Endodermal cell (in vitro differentiated cells): ENCODE data around the gene SLC25A21. TPM values are rescaled to one million over a fixed set of nuclear protein-coding genes. Genes with fewer than 3 reads are reported as not detected.

Experiments used
- DNase-seq: peaks from one replicate; pipeline ENCODE4 v3.0.0-alpha.2; 2017
- H3K27ac ChIP-seq: 2 replicates; pipeline ENCODE4 v1.5.1; 2013; ENCODE audit warnings: mild to moderate bottlenecking, low read depth, low read length, moderate library complexity
- H3K27me3 ChIP-seq: 2 replicates; pipeline ENCODE4 v1.6.1; 2013; ENCODE audit warnings: mild to moderate bottlenecking, low read length, moderate library complexity; ENCODE audit not compliant: insufficient read depth, control insufficient read depth, poor library complexity, severe bottlenecking
- H3K36me3 ChIP-seq: 2 replicates; pipeline ENCODE4 v1.7.0; 2013; ENCODE audit warnings: mild to moderate bottlenecking, low read length, moderate library complexity; ENCODE audit not compliant: control insufficient read depth, insufficient read depth
- H3K4me1 ChIP-seq: one replicate; pipeline ENCODE4 v1.7.0; 2013; ENCODE audit warnings: low read length; ENCODE audit not compliant: control insufficient read depth, insufficient read depth
- H3K4me3 ChIP-seq: 2 replicates; pipeline ENCODE4 v1.5.1; 2013; ENCODE audit warnings: mild to moderate bottlenecking, low read length, moderate library complexity
- H3K9ac ChIP-seq: 2 replicates; pipeline ENCODE4 v1.6.1; 2013; ENCODE audit warnings: mild to moderate bottlenecking, low read length, moderate library complexity; ENCODE audit not compliant: poor library complexity, severe bottlenecking; ENCODE audit errors: extremely low read depth
- H3K9me3 ChIP-seq: 2 replicates; pipeline ENCODE4 v1.6.1; 2013; ENCODE audit warnings: mild to moderate bottlenecking, low read length, moderate library complexity; ENCODE audit not compliant: control insufficient read depth
- H3K27ac Mint-ChIP-seq: 2 replicates; pipeline ENCODE4 v1.8.0; 2020; ENCODE audit warnings: mixed read lengths
- H3K27me3 Mint-ChIP-seq: 2 replicates; pipeline ENCODE4 v1.8.0; 2021; ENCODE audit warnings: mild to moderate bottlenecking, mixed read lengths; ENCODE audit not compliant: insufficient read depth
- H3K36me3 Mint-ChIP-seq: 2 replicates; pipeline ENCODE4 v1.8.0; 2020; ENCODE audit warnings: low read depth, mixed read lengths
- H3K4me1 Mint-ChIP-seq: 2 replicates; pipeline ENCODE4 v1.8.0; 2020; ENCODE audit warnings: mixed read lengths
- H3K4me3 Mint-ChIP-seq: 2 replicates; pipeline ENCODE4 v1.8.0; 2020; ENCODE audit warnings: mild to moderate bottlenecking, moderate library complexity, mixed read lengths
- H3K9me3 Mint-ChIP-seq: 2 replicates; pipeline ENCODE4 v1.8.0; 2020; ENCODE audit warnings: mild to moderate bottlenecking, mixed read lengths
- CTCF ChIP-seq: fragments of 200-600 bp; sonication (generic); conservative IDR thresholded peaks from 2 replicates; pipeline ENCODE4 v1.5.0; 2021; ENCODE audit warnings: antibody characterized with exemption, mild to moderate bottlenecking
- WGBS, 2 experiments: methylation state at CpG; one replicate each; pipeline versions ENCODE4 v1.1.5 to v1.1.7; 2013; ENCODE audit warnings: missing lambda C conversion rate in 2 of 2, mixed read lengths in 1 of 2; ENCODE audit not compliant: insufficient coverage in 1 of 2, insufficient read length in 1 of 2; 5-methylcytosine and 5-hydroxymethylcytosine counted together
- long read RNA-seq, 4 experiments: library from polyadenylated mRNA in 2 of 4; library from RNA in 1 of 4; library from capped mRNA in 1 of 4; stranded (forward) in 3 of 4; unstranded in 1 of 4; transcript quantifications; one replicate each; pipeline ENCODE4 v2.0.0, GENCODE V29; 2020 to 2021; ENCODE audit warnings: inconsistent platforms in 1 of 4
- polyA plus RNA-seq, 2 experiments: library from polyadenylated mRNA; stranded (reverse); fragments of 50-300 nt; gene quantifications; one replicate each; pipeline ENCODE4 v1.2.3, GENCODE V29; 2013
- total RNA-seq, 2 donors: library from RNA; stranded (reverse); fragmentation: NEBNext Ultra II Directional in 1 of 2; extraction: Animal tissue kit (Norgen Biotek cat#: 25700) in 1 of 2; gene quantifications; 2 replicates in 1 of 2; 3 replicates in 1 of 2; pipeline ENCODE4 v1.2.1, GENCODE V29; 2021

SLC25A21 gene
- total RNA-seq: 1 to 10 TPM; 1.9 TPM
- polyA plus RNA-seq (2013, experiment 1 of 2): 2.2 TPM
- 1.6 TPM for polyA plus RNA-seq (2013, experiment 2 of 2)
- long read RNA-seq, experiment 1, partial matches to known transcripts: 1 of 1 reads
- long read RNA-seq, experiment 1, other reads (novel, unspliced or antisense): 0 of 1 reads
- long read RNA-seq, experiment 2, partial matches to known transcripts: 4 of 6 reads
- long read RNA-seq, experiment 2, other reads (novel, unspliced or antisense): 2 of 6 reads
- long read RNA-seq, experiment 3, partial matches to known transcripts: 5 of 6 reads
- long read RNA-seq, experiment 3, other reads (novel, unspliced or antisense): 1 of 6 reads
- long read RNA-seq, experiment 4, partial matches to known transcripts: 2 of 3 reads
- long read RNA-seq, experiment 4, other reads (novel, unspliced or antisense): 1 of 3 reads

- Mint-ChIP-seq H3K4me3 (peak within 1 kb of the TSS; percentile 86), H3K4me1 (peaks cover 10% of the 10 kb centered on the region), H3K27me3 (peaks cover 5% of the 10 kb centered on the region), H3K9me3 (no peaks in the 10 kb centered on the region), H3K27ac (peak within 1 kb of the TSS; percentile 99), H3K36me3 (no peaks in the 10 kb centered on the region)
- 0 to 1% methylated on average over 13 to 66 of the region's 66 CpGs for WGBS, 2 experiments
- no peaks in the 10 kb centered on the region for H3K9me3 ChIP-seq
- peak within 1 kb of the TSS; percentile 87 for H3K4me3 ChIP-seq
- peak within 1 kb of the TSS; percentile 91 for H3K9ac ChIP-seq
- peak within 1 kb of the TSS; percentile 91 for H3K27ac ChIP-seq
- peak; percentile 25 for TF ChIP-seq CTCF
- H3K36me3 ChIP-seq: no peaks in the 10 kb centered on the region
- no peaks in the 10 kb centered on the region for H3K27me3 ChIP-seq
- peak; percentile 92 for DNase-seq
- no peaks in the 10 kb centered on the region for H3K4me1 ChIP-seq
These were observed at the start of gene SLC25A21 for GRCh38 chr14:37172024-37172869. SLC25A21 (minus strand) TSS chr14:37172606.

GRCh38 chr14:37221073-37221472 is 48.7 kb upstream of the SLC25A21 start:
- TF ChIP-seq CTCF: no peak
- H3K36me3 Mint-ChIP-seq: peaks cover 31% of the 10 kb centered on the region
- 88 to 100% methylated on average over 2 to 3 of the region's 3 CpGs for WGBS, 2 experiments
- H3K27ac ChIP-seq: no peak overlapping the region
- no peak overlapping the region for H3K4me3 ChIP-seq
- H3K9me3 Mint-ChIP-seq: peaks cover 52% of the 10 kb centered on the region
- DNase-seq: no peak
- H3K4me1 ChIP-seq: no peaks in the 10 kb centered on the region
- H3K27me3 Mint-ChIP-seq: no peaks in the 10 kb centered on the region
- H3K4me1 Mint-ChIP-seq: no peaks in the 10 kb centered on the region
- H3K4me3 Mint-ChIP-seq: no peak overlapping the region
- H3K27me3 ChIP-seq: no peaks in the 10 kb centered on the region
- no peak overlapping the region for H3K27ac Mint-ChIP-seq
- peaks cover 49% of the 10 kb centered on the region for H3K9me3 ChIP-seq
- no peak overlapping the region for H3K9ac ChIP-seq
- H3K36me3 ChIP-seq: peaks cover 9% of the 10 kb centered on the region

- Mint-ChIP-seq H3K36me3 (peaks cover 24% of the 10 kb centered on the region), H3K9me3 (peaks cover 15% of the 10 kb centered on the region), H3K4me3 (no peak overlapping the region), H3K27me3 (no peaks in the 10 kb centered on the region), H3K4me1 (no peaks in the 10 kb centered on the region), H3K27ac (no peak overlapping the region)
- Histone ChIP-seq H3K9me3 (peaks cover under 1% of the 10 kb centered on the region), H3K36me3 (peaks cover 5% of the 10 kb centered on the region), H3K9ac (no peak overlapping the region), H3K4me1 (no peaks in the 10 kb centered on the region), H3K27me3 (no peaks in the 10 kb centered on the region), H3K27ac (no peak overlapping the region), H3K4me3 (no peak overlapping the region)
- DNase-seq: no peak
- 82% methylated on average over 3 of the region's 3 CpGs; no CpG with 5 or more reads in 1 of the 2 experiments for WGBS, 2 experiments
- no peak for TF ChIP-seq CTCF
These were observed 42.9 kb upstream of the SLC25A21 start for GRCh38 chr14:37215345-37215744.
